Stimulated activated CD4-positive, alpha-beta T cell treated with anti-CD3 and anti-CD28 coated beads, Interleukin-2, amount 100 ng/mL, for 4 hours (primary cell): Measurements from ENCODE around the gene TRMT2A.

Source experiments
- DNase-seq: peaks from one replicate; pipeline ENCODE4 v3.0.0-alpha.2; 2020; ENCODE audit warnings: low read depth

TRMT2A gene

DNA sequence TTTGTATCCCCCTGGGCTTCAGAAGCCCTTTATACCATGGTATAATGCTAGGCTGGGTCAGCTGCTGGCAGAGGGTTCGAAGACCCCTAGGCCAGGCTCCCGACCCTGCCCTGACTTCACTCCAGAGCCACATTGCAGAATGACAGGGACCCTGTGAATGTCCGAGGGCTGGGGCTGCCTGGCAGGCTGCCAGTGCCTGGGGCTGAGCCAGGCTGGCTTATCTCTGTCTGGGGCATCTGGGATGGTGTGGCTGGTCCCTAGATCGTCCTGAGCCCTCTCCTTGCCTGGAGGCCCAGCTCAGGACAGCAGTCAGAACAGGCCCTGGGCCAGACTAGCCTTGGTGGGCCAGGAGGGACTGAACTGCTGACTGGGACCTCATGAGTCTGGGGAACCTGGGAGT, 18.2 kb upstream of the TRMT2A start:
- DNase-seq: no peak

DNA sequence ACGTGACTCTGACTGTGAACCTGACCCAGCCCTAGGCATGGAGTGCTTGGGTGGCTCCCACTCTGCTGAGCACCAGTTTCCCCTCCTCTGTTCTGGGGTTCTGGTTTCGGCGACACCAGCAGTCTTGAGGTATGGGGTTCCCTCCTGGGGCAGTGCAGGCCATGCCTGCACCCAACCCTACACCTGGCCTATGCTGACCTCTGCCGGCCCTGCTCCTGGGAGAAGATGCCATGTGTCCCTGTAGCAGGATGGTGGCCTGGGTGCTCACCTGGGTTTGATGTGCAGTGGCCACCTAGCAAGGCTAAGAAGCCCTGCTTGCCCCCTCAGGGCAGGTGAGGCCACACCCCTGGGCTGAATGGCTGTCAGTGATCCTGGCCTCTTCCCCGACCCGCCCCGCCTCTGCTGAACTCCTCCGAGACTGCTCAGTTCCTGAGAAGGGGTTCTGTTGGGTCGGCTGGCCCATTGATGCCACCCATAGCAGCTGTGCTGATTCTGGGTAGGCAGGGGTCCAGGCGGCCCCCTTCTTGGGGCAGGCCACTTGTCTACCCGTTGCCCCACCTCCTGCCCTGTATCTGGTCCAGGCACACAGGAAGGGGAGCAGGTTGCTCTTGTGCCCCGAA, 17.0 kb upstream of the TRMT2A start:
- DNase-seq: no peak

DNA sequence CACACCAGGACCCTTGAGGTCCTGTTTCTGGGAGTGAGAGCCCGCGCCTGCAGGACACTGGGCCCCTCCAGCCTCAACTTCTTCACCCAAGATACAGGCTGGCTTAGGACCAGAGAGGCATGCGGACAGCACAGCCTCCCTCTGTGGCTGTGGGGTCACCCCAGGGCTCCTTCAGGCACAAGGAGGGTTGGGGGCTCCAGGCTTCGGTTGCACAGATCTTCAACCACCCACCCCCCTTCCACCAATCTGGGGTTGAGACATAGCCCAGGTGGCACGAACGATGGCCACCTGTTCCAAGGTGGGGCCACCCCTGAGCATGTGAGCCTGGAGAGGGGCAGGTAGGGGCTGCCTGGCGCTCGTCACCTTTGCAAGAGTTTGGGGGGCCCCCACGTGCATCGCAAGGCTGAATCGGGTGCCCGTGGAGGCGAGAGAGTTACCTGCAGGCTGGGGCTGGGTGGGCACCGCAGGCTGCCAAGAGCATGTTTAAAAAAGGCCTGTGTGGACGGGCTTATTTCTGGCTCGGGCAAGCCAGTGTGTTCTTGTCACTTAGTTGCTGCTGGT, 15.7 kb upstream of the TRMT2A start:
- no peak for DNase-seq

DNA sequence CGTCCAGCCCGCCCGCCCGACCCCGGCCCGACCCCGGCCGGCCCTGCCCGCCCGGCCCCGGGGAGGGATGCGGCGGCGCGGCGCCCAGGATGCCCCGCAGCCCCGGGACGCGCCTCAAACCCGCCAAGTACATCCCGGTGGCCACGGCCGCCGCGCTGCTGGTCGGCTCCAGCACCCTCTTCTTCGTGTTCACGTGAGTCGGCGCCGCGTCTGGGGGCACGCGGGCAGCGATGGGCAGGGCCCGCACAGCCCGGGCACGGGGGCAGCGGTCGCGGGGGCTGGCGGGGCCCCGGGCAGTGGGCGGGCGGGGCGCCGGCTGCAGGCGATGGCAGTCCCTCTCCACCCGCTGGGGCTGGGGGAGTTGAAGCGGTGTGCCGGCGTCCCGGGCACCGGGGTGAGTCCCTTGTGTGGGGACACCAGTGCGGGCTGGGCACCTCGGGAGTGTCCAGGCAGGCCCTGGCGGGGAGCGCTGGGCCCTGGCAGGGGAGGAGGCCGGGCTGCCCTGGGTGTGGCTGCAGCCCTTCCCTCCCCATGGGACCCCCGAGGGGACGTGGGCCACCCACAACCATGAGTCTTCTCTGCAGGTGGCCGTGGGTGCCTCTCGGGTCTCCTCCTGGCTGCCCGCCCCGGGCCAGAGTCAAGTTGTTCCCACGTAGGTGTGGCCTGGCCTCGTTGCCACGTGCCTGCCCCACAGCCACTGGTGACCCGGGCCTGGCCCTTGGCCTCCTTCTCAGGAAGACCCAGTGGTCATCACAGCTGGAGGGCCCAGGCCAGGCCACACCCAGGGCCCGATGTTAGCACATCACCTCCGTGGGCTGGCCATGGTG, 15.0 kb upstream of the TRMT2A start:
- DNase-seq: no peak

DNA sequence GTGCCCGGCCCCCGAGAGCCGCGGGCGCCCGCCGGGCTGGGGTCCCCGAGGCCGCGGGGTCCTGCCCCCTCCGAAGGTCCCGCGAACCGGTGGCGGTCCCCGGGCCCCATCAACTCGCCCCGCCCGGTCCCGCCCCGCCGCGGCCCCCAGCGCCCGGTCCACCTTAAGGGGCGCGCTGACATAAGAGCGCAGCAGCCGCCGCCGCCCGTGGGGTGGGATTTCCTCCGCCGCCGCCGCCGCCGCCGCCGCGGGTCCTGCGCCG, 14.5 kb upstream of the TRMT2A start, which contains the start of gene ZDHHC8:
TSS of gene ZDHHC8 (plus strand) at position 208 of the 262 bp plus-strand sequence. CDS start 144 bp downstream, outside the sequence.
- DNase-seq: no peak

DNA sequence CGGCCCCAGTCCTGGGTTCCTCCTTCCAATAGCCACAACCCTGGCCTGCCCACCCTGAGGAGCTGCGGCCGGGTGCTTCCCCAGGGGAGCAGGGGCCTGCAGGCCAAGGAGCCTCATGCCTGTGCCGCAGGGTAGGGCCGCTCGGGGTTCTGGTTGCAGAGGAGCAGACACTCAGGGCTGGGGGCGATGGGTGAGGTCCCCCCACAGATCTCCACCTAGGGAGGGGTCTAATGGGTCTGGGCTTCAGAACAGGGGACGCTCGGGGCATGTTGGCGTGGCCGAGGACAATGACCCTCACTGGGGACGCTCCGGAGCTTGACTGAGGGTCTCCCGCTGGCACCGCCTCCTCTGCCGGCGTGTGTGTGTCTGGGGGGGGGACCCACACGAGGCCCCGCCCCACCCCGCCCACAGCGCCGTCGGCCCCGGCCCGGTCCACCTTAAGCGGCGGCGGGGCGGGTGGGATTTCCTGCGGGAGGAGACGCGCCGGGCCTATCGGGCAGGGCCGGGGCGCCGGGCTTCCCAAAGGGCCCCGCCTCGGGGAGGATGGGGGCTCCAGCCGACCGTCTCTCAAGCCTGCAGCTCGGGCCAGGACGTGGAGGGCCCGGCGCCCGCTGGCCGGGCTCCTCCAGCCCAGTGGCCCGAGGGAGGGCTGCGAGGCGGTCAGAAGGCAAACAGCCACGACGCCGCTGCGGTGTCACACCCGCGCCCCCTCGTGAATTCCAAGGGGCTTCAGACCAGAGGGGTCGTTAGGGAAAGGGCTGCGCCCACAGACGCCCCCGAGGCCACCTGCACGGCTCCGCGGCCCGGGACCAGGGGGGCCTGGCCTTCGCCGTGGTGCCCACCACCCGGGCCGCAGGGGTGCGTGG, 13.9 kb upstream of the TRMT2A start:
- DNase-seq: peak; percentile 74

DNA sequence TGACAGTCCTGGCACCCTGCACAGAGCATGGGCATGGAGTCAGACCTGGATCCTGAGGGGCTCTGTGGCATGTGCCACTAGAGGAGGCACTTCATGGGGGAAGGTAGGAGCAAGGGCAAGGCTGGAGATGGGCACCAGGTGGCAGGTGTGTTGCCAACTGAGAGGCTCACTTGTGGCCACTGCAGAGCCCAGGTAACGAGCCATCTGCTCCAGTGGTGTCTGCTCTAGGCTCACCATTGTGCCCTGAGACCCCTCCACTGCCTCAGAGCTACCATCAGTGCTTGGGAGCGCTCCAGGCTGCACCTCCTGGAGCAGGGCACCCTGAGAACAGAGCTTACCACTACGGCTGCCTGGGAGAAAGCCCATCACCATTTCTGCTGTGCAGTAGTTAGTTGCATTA, 13.3 kb upstream of the TRMT2A start:
- DNase-seq: no peak

DNA sequence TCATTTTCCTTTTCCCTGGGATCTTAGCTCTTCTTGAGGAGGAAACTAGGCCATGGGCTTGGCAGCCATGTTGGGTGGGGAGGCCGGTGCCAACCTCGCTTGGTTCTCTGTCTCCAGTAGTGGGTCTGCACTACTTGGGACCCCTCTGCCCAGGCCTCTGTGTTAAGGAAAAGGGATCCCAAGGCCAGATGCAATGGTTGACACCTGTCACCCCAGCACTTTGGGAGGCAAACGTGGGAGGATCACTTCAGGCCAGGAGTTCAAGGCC, 12.7 kb upstream of the TRMT2A start:
- no peak for DNase-seq

DNA sequence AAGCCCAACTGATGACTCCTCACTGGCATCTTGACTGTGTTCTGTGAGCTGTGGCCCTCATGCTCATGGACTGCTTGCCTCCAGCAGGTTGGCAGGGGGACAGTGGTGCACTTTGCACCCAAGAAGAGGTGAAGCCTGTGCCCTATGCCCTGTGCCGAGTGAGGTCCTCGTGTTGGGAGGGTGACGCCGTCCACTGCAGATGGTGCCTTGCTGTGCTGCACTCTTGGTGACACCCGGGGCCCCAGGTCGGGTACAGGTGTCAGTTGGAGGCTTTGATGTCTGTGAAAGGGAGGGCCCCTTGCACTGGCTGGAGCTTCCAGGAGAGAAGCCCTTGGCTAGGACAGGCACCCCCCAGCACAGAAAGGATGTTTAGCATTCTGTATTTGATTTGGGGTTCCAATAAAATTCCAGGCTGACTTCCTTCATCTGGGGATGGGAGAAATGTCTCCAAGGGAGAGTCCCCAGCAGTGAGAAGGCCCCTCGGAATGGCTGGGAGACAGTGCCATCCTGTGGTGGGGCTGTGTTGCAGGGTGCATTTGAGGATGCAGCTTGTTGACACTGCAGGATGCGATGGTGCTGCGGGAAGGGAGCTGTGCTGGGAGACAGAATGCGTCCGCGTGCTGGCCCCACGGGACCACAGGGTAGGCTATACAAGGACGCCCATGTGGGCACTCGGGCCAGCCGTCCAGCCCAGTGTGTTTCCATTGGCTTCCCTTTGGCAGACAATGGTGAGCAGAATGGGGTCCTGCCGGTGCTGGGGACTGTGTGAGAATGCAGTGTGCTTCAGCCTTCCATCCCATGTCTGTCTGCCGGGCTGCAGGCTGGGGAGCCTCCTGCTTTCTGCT, 12.1 kb upstream of the TRMT2A start:
- peak; percentile 35 for DNase-seq

DNA sequence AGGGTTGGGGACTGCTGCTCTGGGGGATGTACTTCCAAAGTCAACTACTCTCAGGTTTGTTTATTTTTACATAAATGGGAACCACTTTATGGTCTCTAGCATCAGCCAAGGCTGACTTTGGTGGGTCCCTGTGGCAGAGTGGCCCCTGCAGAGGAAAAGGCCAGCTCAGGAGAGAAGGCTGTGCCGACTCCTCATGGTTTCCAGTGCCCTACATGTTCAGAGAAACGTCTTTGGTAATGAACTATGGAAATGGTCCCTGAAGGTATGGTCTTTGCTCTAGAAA, 11.5 kb upstream of the TRMT2A start:
- no peak for DNase-seq

DNA sequence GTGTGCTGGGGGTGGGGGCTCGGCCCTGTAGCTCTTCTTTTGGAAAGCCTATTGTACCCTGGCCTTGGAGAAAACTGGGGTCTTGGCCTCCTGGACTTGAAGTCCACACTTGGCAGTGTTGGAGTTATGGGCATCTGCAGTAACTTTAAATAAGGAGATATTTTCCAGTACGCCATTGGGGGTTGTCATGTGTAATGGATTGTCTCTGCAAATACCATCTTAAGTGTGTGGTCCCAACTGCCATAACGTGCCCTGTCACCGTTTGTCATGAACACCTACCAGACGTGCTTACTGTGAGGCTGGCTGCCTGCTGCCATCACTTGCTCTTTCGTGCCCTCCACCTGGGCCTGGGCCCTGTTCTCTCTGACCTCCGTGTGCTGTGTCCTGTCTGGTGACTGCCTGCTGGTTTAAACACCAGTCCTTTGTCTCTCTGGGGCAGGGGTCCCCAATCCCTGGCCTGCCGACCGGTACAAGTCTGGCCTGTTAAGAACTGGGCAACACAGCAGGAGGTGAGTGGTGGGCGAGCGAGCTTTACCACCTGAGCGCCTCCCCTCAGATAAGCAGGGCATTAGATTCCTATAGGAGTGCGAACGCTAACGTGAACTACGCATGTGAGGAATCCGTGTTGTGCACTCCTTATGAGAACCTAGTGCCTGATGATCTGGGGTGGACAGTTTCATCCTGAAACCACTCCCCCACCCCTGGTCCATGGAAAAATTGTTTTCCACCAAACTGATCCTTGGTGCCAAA, 11.0 kb upstream of the TRMT2A start:
- DNase-seq: no peak

DNA sequence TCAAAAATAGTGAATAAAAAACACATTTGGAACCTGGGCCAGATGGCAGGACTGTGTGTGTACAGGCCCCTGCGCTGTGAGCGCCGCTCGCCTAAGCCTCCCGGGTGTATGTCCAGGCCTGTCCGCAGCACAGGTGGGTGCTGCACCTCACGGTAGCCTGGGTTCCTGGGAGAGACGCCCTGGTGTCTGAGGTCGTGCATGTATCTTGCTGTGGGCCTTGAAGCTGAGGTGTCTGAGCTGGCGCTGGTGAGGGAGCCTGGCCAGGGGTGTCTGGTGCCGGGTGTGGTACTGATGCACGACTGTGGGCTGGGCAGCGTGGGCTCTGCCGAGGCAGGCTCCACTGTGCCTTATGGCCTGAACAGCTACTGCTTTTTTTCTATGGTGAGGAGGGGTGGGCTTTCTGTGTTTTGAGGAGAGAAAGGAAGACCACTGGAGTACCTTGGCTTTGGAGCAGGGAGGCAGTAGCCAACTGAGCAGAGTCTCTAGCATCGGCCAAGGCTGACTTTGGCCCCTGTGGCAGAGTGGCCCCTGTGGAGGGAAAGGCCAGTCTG, 10.4 kb upstream of the TRMT2A start:
- no peak for DNase-seq

DNA sequence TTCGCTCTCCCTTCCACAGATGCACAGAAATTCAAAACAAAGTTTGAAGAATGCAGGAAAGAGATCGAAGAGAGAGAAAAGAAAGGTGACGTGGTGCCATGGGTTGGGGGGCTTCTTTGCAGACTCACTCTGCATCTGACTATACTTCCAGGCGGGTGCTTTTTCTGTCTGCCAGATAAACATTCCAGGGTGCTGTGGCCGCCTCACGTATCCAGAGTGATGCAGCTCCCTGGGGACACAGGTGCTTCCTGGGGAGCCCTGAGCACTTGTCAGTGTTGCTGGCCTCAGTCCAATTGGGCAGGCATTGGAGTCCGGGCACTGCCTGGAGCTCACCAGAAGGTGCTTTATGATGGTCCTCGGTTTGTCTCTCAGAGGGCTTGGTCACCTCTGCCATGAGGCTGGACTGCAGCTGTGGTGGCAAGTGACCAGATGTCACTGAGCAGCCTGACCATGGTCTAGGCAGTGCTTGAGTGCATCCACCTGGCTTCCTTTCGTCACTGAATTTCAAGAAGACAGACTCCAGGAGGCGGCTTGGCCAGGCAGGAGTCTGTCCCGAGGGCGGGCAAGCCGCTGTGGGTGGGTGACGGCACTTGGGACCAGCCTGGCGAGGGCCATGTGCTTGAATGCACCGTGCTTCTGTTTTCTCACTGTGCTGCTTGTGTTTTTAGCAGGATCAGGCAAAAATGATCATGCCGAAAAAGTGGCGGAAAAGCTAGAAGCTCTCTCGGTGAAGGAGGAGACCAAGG, 9.4 kb upstream of the TRMT2A start:
- no peak for DNase-seq

DNA sequence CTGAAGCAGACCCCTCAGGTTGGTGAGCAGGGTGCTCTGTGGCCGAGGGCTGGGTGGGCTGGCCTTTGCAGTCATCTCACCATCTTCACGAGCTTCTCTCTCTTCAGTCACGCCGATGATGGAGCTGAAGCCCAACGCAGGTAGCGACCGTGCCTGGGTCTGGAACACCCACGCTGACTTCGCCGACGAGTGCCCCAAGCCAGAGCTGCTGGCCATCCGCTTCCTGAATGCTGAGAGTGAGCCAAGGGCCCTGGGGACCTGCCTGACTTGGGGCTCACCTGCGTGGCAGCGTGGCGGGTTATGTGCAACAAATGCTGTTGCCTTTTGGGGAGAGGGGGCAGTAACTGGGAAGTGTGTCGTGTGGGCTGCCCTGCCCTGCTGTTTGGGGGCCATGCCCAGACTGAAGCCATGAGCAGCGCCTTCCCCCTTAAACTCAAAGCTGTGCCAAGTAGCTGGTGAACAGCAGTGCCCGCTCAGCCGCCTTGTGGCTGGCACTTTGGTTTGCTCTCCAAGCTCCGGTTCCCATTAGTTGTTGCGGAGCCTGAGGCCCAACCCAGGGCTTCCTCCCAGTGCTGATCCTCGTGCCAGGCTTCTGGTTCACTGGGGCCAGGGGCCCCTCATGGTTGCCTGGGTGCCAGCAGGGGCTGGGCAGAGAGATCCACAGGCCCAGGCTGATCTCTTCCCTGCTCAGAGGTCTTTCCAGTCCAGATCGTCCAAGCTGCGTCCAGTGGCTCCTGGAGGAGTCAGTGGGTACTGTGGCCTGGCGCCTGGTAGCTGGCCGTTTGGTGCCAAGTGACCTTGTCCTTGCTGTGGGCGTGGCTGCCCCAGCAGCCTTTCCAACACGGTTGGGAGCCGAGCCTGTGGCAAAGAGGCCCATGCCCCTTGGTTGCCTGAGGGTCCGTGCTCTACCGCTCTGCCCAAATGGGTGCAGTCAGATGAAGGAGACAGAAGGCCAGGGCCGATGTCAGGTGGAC, 8.5 kb upstream of the TRMT2A start:
- DNase-seq: no peak

DNA sequence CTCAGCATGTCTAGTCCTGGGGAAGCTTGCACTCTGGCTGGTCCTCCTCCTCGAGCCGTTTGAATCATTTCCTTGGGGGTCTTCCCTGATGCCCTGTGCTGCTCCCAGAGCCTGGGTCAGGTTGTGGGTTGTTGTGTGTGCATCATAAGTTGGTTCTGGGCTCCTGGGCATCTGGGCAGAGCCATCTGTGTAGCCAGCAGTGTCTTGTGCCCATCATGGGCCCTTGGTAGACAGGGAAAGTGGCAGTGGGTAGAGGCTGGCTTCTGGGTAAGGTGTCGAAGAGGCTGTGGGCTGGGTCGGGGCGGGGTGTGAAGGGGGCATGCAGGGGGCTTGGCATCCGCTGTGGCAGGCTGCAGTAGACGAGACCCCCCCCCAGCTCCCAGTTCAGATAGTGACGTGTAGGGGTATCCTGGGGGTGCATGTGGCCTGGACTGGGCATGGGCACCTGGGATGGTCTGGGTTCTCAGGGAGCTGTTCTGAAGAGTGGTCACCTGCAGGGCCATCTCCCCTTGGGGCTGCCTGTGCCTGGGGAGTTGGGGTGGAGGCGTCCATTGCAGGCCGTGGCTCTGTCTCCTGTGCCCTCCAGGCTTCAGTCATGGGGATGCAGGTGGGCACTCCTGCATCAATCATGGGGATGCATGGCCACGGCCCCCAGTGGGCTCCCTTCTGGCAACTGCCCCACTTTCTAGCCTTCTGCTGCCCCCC, 7.2 kb upstream of the TRMT2A start:
- DNase-seq: no peak

DNA sequence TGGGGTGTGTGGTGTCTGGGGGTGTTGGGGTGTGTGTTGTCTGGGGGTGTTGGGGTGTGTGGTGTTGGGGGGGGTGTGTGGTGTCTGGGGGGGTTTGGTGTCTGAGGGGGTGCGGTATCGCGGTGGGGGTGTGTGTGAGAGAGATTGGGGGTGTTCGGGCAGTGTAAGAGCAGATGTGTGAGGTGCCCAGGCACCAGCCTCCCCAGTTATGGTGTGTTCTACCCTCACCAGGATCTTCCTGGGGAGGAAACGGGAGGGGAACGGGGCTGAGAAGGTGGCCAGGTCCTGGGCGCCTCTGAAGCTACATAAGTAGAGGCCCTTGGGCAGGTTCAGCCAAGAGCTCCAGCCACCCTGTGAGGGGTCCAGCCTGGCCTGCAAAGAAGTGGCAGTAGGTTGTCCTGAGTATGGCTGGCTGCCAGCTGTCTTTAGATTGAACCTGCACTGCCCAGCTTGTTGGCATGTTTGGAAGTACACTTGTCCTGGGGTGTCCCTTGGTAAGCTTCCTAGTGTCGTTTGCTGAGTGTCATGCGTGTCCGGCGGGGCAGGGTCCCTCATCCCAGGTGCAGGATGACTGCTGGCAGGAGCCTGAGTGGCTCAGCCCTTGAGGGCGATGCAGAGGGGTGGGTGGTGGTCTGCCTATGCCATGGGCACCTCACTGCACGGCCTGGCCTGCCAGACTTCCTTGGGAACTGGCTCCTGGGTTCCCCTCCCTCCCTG, 6.5 kb upstream of the TRMT2A start:
- no peak for DNase-seq

DNA sequence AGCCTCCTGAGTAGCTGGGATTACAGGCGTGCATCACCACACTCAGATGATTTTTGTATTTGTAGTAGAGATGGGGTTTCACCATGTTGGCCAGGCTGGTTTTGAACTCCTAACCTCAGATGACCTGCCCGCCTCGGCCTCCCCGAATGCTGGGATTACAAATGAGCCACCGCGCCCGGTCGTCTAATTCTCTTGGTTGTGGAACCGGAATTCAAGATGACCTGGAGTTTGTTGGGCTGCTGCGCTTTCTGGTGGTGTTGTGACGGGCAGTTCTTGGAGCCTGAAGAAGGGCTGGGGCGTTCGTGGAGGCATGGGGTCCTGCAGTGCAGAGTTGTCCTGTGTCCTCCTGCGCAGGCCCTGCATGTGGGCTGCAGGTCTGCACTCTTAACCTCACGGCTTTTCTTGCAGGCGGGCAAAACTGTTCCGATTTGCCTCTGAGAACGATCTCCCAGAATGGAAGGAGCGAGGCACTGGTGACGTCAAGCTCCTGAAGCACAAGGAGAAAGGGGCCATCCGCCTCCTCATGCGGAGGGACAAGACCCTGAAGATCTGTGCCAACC, 4.9 kb upstream of the TRMT2A start:
- DNase-seq: no peak
